CD4-positive, CD25-positive, alpha-beta regulatory T cell (primary cell): ENCODE measurements around the gene CAPN1. TPM values are rescaled to one million over a fixed set of nuclear protein-coding genes. Genes with fewer than 3 reads are reported as not detected.

Source experiments
- ATAC-seq, 2 donors: fragments of 150-1000 bp; cut with Tn5 transposase; one replicate each; pipeline ENCODE4 v1.10.0; 2021; ENCODE audit warnings: low read depth in 2 of 2, moderate number of reproducible peaks in 2 of 2, moderate library complexity in 1 of 2
- DNase-seq, 3 donors: peaks; one replicate each; pipeline versions ENCODE4 v3.0.0 to v3.0.0-alpha.2; 2012 to 2022; ENCODE audit warnings: mixed read lengths in 1 of 3
- H3K27ac ChIP-seq: one replicate; pipeline ENCODE4 v1.7.0; 2013; ENCODE audit warnings: mild to moderate bottlenecking, low read length; ENCODE audit not compliant: insufficient read depth, poor library complexity, severe bottlenecking
- H3K27me3 ChIP-seq: one replicate; pipeline ENCODE4 v1.7.0; 2013; ENCODE audit warnings: low read length; ENCODE audit not compliant: control insufficient read depth, insufficient read depth
- H3K36me3 ChIP-seq: one replicate; pipeline ENCODE4 v1.7.0; 2013; ENCODE audit warnings: mild to moderate bottlenecking, low read length, moderate library complexity; ENCODE audit not compliant: control insufficient read depth, insufficient read depth
- H3K4me1 ChIP-seq: 2 replicates; pipeline ENCODE4 v1.7.0; 2013; ENCODE audit warnings: mild to moderate bottlenecking, low read length; ENCODE audit not compliant: insufficient read depth, control insufficient read depth, poor library complexity, severe bottlenecking
- H3K4me3 ChIP-seq: one replicate; pipeline ENCODE4 v1.7.0; 2013; ENCODE audit warnings: low read depth, mild to moderate bottlenecking, low read length, moderate library complexity
- H3K9me3 ChIP-seq, 2 experiments: 1 replicate in 1 of 2; 2 replicates in 1 of 2; pipeline ENCODE4 v1.7.0; 2013; ENCODE audit warnings: low read length in 2 of 2, mild to moderate bottlenecking in 1 of 2, moderate library complexity in 1 of 2; ENCODE audit not compliant: control insufficient read depth in 2 of 2
- H3K27ac Mint-ChIP-seq, 3 donors: one replicate each; pipeline ENCODE4 v1.8.0; 2020 to 2022; ENCODE audit warnings: mild to moderate bottlenecking in 3 of 3, mixed read lengths in 3 of 3, moderate library complexity in 2 of 3
- H3K27me3 Mint-ChIP-seq: one replicate; pipeline ENCODE4 v1.8.0; 2022; ENCODE audit warnings: mild to moderate bottlenecking, mixed read lengths
- H3K36me3 Mint-ChIP-seq: one replicate; pipeline ENCODE4 v1.8.0; 2020; ENCODE audit warnings: mixed read lengths
- H3K4me1 Mint-ChIP-seq, 4 donors: one replicate each; pipeline ENCODE4 v1.8.0; 2020 to 2022; ENCODE audit warnings: mixed read lengths in 4 of 4, mild to moderate bottlenecking in 1 of 4
- H3K4me3 Mint-ChIP-seq, 4 donors: one replicate each; pipeline ENCODE4 v1.8.0; 2020 to 2022; ENCODE audit warnings: mild to moderate bottlenecking in 4 of 4, mixed read lengths in 4 of 4, moderate library complexity in 3 of 4
- H3K9me3 Mint-ChIP-seq, 7 donors: one replicate each; pipeline ENCODE4 v1.8.0; 2020 to 2022; ENCODE audit warnings: mixed read lengths in 7 of 7, mild to moderate bottlenecking in 3 of 7, moderate library complexity in 2 of 7
- polyA plus RNA-seq, 4 donors: library from polyadenylated mRNA; unstranded; fragments of 300-500 nt; fragmentation: Illumina TruSeq; gene quantifications; one replicate each; pipeline ENCODE4 v1.2.3, GENCODE V29; 2021
- total RNA-seq: library from RNA; stranded (reverse); gene quantifications from one replicate; pipeline ENCODE4 v1.2.3, GENCODE V29; 2022

Gene CAPN1
- total and polyA plus RNA-seq, 5 donors from 2014 or later: 91.2 to 158 (median 127) TPM

DNA sequence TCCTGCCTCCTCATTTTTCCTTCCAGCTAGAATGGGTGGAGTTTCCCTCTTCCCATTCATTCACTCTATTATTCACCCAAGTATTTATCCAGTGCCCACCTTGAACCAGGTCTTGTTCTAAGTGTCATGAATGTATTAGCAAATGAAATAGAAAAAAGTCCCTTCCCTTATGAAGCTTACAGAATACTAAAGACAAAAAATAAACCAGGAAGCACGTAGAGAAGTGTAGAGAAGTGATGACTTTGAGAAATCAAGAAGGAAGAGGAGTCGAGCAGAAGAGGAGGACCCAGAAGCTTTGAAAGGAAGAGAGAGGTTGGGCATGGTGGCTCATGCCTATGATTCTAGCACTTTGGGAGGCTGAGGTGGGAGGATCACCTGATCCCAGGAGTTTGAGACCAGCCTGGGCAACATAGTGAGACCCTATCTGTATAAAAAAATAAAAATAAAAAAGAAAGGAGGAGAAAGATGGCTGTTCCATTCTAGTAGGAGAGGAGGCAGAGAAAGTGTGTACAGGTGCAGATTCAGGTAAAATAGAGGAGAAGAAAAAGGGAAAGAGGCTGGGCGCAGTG, 30.3 kb upstream of the CAPN1 start:
- no peak for DNase-seq
- H3K9me3 ChIP-seq: no peaks in the 10 kb centered on the region
- H3K4me1 ChIP-seq: no peaks in the 10 kb centered on the region
- Mint-ChIP-seq H3K27me3 (peaks cover 27% of the 10 kb centered on the region), H3K4me3 (no peak overlapping the region), H3K9me3 (no peaks in the 10 kb centered on the region), H3K4me1 (no peaks in the 10 kb centered on the region), H3K27ac (peak overlapping the region in 1 of 3 donors; percentile 27), H3K36me3 (no peaks in the 10 kb centered on the region)
- no peak overlapping the region for H3K27ac ChIP-seq
- H3K27me3 ChIP-seq: no peaks in the 10 kb centered on the region
- no peak for ATAC-seq
- H3K4me3 ChIP-seq: no peak overlapping the region
- no peaks in the 10 kb centered on the region for H3K36me3 ChIP-seq

DNA sequence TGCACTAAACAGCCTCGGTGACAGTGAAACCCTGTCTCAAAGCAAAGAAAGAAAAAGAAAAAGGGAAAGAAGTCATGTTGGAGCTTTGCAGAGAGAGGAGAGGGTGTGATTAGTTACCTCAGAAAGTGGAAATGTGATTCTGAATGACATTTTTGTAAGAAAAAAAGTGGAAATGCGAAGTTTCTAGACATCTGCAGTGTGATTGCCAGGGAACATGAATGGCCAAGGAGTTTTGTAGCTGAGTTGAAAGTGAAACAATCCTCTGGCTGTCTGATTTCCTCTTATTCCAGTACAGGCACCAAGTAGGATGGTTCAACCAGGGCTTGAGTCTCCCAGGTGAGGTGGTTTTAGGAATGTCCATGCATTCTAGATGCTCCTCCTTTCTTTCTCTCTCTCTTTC, 29.6 kb upstream of the CAPN1 start:
- H3K27ac ChIP-seq: no peak overlapping the region
- Mint-ChIP-seq H3K4me3 (no peak overlapping the region), H3K27ac (peak overlapping the region in 1 of 3 donors; percentile 39)

DNA sequence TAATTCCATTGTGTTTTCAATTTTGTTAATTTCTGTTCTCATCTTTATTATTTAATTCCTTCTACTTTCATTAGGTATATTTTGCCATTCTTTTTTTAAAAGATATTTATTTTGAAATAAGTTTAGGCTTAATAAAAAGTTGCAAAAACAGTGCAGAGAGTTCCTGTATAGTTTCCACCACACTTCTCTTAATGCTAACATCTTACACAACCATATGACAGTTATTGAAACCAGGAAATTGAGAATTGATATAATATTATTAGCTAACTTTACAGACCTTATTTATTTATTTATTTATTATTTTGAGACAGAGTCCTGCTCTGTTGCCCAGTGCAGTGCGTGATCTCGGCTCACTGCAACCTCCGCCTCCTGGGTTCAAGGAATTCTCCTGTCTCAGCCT, 25.5 kb upstream of the CAPN1 start:
- H3K4me3 ChIP-seq: no peak overlapping the region
- no peaks in the 10 kb centered on the region for H3K9me3 ChIP-seq
- no peaks in the 10 kb centered on the region for H3K4me1 Mint-ChIP-seq
- peaks cover 32% of the 10 kb centered on the region for H3K27me3 Mint-ChIP-seq
- H3K36me3 ChIP-seq: no peaks in the 10 kb centered on the region
- H3K36me3 Mint-ChIP-seq: no peaks in the 10 kb centered on the region
- no peak overlapping the region for H3K4me3 Mint-ChIP-seq
- no peak overlapping the region for H3K27ac ChIP-seq
- no peaks in the 10 kb centered on the region for H3K9me3 Mint-ChIP-seq
- no peak for ATAC-seq
- no peaks in the 10 kb centered on the region for H3K4me1 ChIP-seq
- H3K27me3 ChIP-seq: no peaks in the 10 kb centered on the region
- H3K27ac Mint-ChIP-seq: no peak overlapping the region
- no peak for DNase-seq

More for the DNA sequence above, 29.6 kb upstream of the CAPN1 start:
- ATAC-seq (no peak), DNase-seq (no peak)
- Histone ChIP-seq H3K9me3 (no peaks in the 10 kb centered on the region), H3K4me1 (no peaks in the 10 kb centered on the region), H3K4me3 (no peak overlapping the region), H3K36me3 (no peaks in the 10 kb centered on the region), H3K27me3 (no peaks in the 10 kb centered on the region)
- no peaks in the 10 kb centered on the region for H3K9me3 Mint-ChIP-seq
- H3K36me3 Mint-ChIP-seq: no peaks in the 10 kb centered on the region
- H3K4me1 Mint-ChIP-seq: no peaks in the 10 kb centered on the region
- peaks cover 27% of the 10 kb centered on the region for H3K27me3 Mint-ChIP-seq

DNA sequence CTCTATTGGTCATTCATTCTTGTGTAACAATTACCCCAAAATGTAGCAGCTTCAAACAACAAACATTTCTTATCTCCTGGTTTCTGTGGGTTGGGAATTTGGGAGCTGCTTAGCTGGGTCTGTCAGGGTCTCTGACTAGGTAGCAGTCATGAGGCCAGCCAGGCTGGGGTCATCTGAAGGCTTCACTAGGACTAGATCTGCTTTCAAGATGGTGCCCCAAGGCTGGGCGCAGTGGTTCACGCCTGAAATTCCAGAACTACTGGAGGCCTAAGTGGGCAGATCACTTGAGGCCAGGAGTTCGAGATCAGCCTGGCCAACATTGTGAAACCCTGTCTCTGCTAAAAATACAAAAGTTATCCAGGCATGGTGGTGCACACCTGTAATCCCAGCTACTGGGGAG, 24.8 kb upstream of the CAPN1 start:
- Mint-ChIP-seq H3K27ac (no peak overlapping the region), H3K9me3 (no peaks in the 10 kb centered on the region), H3K4me1 (no peaks in the 10 kb centered on the region), H3K36me3 (no peaks in the 10 kb centered on the region), H3K4me3 (no peak overlapping the region), H3K27me3 (peaks cover 32% of the 10 kb centered on the region)
- H3K9me3 ChIP-seq: no peaks in the 10 kb centered on the region
- no peaks in the 10 kb centered on the region for H3K4me1 ChIP-seq
- no peaks in the 10 kb centered on the region for H3K36me3 ChIP-seq
- no peak for ATAC-seq
- H3K27ac ChIP-seq: no peak overlapping the region
- H3K27me3 ChIP-seq: no peaks in the 10 kb centered on the region
- H3K4me3 ChIP-seq: no peak overlapping the region
- no peak for DNase-seq

DNA sequence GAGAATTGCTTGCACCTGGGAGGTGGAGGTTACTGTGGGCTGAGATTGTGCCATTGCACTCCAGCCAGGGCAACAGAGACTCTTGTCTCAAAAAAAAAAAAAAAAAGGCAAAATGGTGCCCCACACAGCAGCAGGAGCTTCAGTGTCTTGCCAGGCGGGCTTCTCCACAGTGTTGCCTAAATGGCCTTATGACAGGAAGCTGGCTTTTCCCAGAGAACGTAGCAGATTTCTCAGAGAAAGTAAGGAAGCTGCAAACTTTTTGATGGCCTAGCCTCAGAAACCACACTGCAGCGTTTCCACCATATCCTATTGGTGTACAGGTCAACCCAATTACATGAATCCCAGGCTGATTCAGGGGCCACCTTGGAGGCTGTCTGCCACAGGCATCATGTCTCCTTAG, 24.4 kb upstream of the CAPN1 start:
- no peak overlapping the region for H3K4me3 Mint-ChIP-seq
- H3K27ac ChIP-seq: no peak overlapping the region
- no peak overlapping the region for H3K27ac Mint-ChIP-seq

DNA sequence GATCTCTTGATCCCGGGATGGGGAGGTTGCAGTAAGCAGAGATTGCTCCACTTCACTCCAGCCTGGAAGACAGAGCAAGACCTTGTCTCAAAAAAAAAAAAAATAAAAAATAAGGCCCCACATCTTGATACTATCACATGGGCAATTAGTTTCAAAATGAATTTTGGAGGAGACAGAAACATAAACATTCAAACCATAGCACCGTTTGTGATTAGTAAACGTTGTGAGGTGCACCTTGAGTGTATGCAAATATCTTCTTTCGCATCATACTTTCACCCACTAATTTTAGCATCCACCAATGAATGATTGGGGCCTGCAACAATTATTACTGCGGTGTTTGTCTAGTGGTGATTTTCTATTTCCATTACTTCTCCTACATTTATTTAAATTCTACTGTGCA, 22.7 kb upstream of the CAPN1 start:
- peaks cover 16% of the 10 kb centered on the region for H3K27me3 Mint-ChIP-seq
- Histone ChIP-seq H3K4me1 (no peaks in the 10 kb centered on the region), H3K4me3 (no peak overlapping the region), H3K27me3 (no peaks in the 10 kb centered on the region), H3K27ac (no peak overlapping the region), H3K36me3 (no peaks in the 10 kb centered on the region), H3K9me3 (no peaks in the 10 kb centered on the region)
- H3K36me3 Mint-ChIP-seq: no peaks in the 10 kb centered on the region
- H3K9me3 Mint-ChIP-seq: no peaks in the 10 kb centered on the region
- no peaks in the 10 kb centered on the region for H3K4me1 Mint-ChIP-seq
- no peak for ATAC-seq
- DNase-seq: no peak
- H3K27ac Mint-ChIP-seq: no peak overlapping the region
- H3K4me3 Mint-ChIP-seq: no peak overlapping the region

More for the DNA sequence above, 24.4 kb upstream of the CAPN1 start:
- Mint-ChIP-seq H3K27me3 (peaks cover 32% of the 10 kb centered on the region), H3K9me3 (no peaks in the 10 kb centered on the region), H3K36me3 (no peaks in the 10 kb centered on the region), H3K4me1 (no peaks in the 10 kb centered on the region)
- ATAC-seq: no peak
- DNase-seq: no peak
- no peaks in the 10 kb centered on the region for H3K36me3 ChIP-seq
- no peaks in the 10 kb centered on the region for H3K9me3 ChIP-seq
- H3K4me3 ChIP-seq: no peak overlapping the region
- H3K4me1 ChIP-seq: no peaks in the 10 kb centered on the region
- H3K27me3 ChIP-seq: no peaks in the 10 kb centered on the region

DNA sequence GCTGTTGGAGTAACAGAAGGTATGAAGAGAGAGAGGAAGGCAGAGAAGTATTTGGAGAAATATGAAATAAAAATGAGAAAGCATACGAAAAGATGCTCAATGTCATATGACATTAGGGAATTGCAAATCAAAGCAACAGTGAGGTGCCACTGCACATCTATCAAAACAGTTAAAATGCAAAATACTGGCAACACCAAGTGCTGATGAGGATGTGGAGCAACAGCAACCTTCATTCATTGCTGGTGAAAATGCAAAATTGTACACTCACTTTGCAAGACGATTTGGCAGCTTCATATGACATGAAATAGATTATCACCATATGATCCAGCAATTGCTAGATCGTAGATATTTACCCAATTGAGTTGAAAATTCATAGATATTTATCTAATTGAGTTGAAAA, 21.1 kb upstream of the CAPN1 start:
- no peak for ATAC-seq
- Mint-ChIP-seq H3K36me3 (no peaks in the 10 kb centered on the region), H3K27me3 (peaks cover 20% of the 10 kb centered on the region), H3K4me3 (no peak overlapping the region), H3K4me1 (no peaks in the 10 kb centered on the region), H3K9me3 (no peaks in the 10 kb centered on the region), H3K27ac (peak overlapping the region in 1 of 3 donors; percentile 2)
- no peak overlapping the region for H3K27ac ChIP-seq
- no peaks in the 10 kb centered on the region for H3K36me3 ChIP-seq
- H3K4me1 ChIP-seq: no peaks in the 10 kb centered on the region
- no peak overlapping the region for H3K4me3 ChIP-seq
- no peaks in the 10 kb centered on the region for H3K27me3 ChIP-seq
- no peaks in the 10 kb centered on the region for H3K9me3 ChIP-seq
- DNase-seq: no peak

DNA sequence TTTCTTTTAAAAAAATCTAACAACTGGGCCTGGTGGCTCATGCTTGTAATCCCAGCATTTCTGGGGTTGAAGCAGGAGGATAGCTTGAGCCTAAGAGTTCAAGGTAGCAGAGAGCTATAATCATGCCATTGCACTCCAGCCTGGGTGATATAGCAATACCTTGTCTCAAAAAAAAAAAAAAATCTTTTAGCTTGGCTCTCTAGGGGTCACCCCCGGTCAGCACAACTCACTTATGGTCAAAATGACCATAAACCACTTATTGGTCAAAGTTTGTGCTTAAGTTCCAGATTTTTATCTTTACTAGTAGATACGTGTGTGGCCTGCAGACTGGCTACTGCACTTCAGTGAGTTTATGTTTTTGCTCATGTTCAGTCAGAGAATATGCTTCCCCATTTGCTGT, 18.0 kb upstream of the CAPN1 start:
- Mint-ChIP-seq H3K27ac (no peak overlapping the region), H3K4me3 (no peak overlapping the region), H3K4me1 (peaks cover 0 to 2% (median 0%) of the 10 kb centered on the region in 4 donors), H3K9me3 (peaks cover 0 to 2% (median 0%) of the 10 kb centered on the region in 7 donors), H3K36me3 (no peaks in the 10 kb centered on the region), H3K27me3 (peaks cover 20% of the 10 kb centered on the region)
- H3K36me3 ChIP-seq: no peaks in the 10 kb centered on the region
- no peaks in the 10 kb centered on the region for H3K9me3 ChIP-seq
- no peaks in the 10 kb centered on the region for H3K4me1 ChIP-seq
- H3K4me3 ChIP-seq: no peak overlapping the region
- DNase-seq (no peak), ATAC-seq (no peak)
- H3K27me3 ChIP-seq: no peaks in the 10 kb centered on the region
- no peak overlapping the region for H3K27ac ChIP-seq
